Stomach (tissue), 9 donors: Measurements from ENCODE around the gene SLC1A5. TPM values are rescaled to one million over a fixed set of nuclear protein-coding genes. Genes with fewer than 3 reads are reported as not detected.

Experiments
- DNase-seq, 2 donors: peaks; one replicate each; pipeline versions ENCODE4 v3.0.0 to v3.0.0-alpha.2; 2013 to 2019
- H3K27ac ChIP-seq, 5 donors: fragments of 200-600 bp in 4 of 5; sonication (generic) in 4 of 5; one replicate each; pipeline ENCODE4 v1.5.1; 2013 to 2019; ENCODE audit warnings: mild to moderate bottlenecking in 1 of 5, moderate library complexity in 1 of 5
- H3K27me3 ChIP-seq, 3 donors: fragments of 200-600 bp; sonication (generic); one replicate each; pipeline ENCODE4 v1.5.1; 2017 to 2019; ENCODE audit warnings: mixed run types in 1 of 3
- H3K36me3 ChIP-seq, 4 donors: fragments of 200-600 bp; sonication (generic); 1 replicate in 3 of 4; 2 replicates in 1 of 4; pipeline ENCODE4 v1.5.1; 2016 to 2019
- H3K4me1 ChIP-seq, 4 donors: fragments of 200-600 bp; sonication (generic); one replicate each; pipeline ENCODE4 v1.5.1; 2016 to 2019
- H3K4me3 ChIP-seq, 4 donors: fragments of 200-600 bp; sonication (generic) in 3 of 4; one replicate each; pipeline ENCODE4 v1.5.1; 2016 to 2019; ENCODE audit warnings: mild to moderate bottlenecking in 1 of 4
- H3K9me3 ChIP-seq, 4 donors: fragments of 200-600 bp; sonication (generic); one replicate each; pipeline ENCODE4 v1.5.1; 2016 to 2019
- CTCF ChIP-seq, 7 experiments: fragments of 450-650 bp in 4 of 7; fragments of 200-600 bp in 3 of 7; sonication (generic) in 3 of 7; IDR thresholded peaks; one replicate each; pipeline ENCODE4 v1.5.1; 2016 to 2019; ENCODE audit warnings: antibody characterized with exemption in 7 of 7, control low read depth in 2 of 7, mild to moderate bottlenecking in 1 of 7
- EP300 ChIP-seq: sonication (generic); formaldehyde crosslinking; IDR thresholded peaks from one replicate; pipeline ENCODE4 v1.6.1; 2017; ENCODE audit warnings: antibody characterized with exemption
- POLR2A ChIP-seq, 4 donors: fragments of 450-650 bp; IDR thresholded peaks; one replicate each; pipeline ENCODE4 v1.6.1; 2016; ENCODE audit warnings: antibody characterized with exemption in 4 of 4, control low read depth in 2 of 4, mild to moderate bottlenecking in 1 of 4, moderate library complexity in 1 of 4
- POLR2AphosphoS5 ChIP-seq, 3 donors: sonication (generic); formaldehyde crosslinking; IDR thresholded peaks; one replicate each; pipeline ENCODE4 v1.6.1; 2016; ENCODE audit warnings: antibody characterized with exemption in 3 of 3
- WGBS, 5 donors: extraction: QIAGEN DNeasy Blood & Tissue Kit in 3 of 5; methylation state at CpG; one replicate each; pipeline versions ENCODE4 v1.1.5 to v1.1.7; 2013 to 2018; 5-methylcytosine and 5-hydroxymethylcytosine counted together
- intact Hi-C: fragments of 100-400 bp; cut with DNase I; formaldehyde crosslinking; loops from one replicate; pipeline ENCODE4 v1.15.1; 2023; ENCODE audit warnings: low total_unique reads
- polyA plus RNA-seq, 3 donors: library from polyadenylated mRNA; stranded (reverse); fragments of 200-250 nt; gene quantifications; one replicate each; pipeline ENCODE4 v1.2.3, GENCODE V29; 2013
- total RNA-seq, 5 donors: library from RNA; depleted of rRNA; stranded (reverse); fragments of >200 nt; gene quantifications; one replicate each; pipeline versions ENCODE4 v1.1.0 to v1.2.3, GENCODE V29; 2014 to 2016
- donor health status: healthy with polysubstance abuse.
- donor health status: Bipolar disorder and iron deficiency.
- donor health status: healthy.

Gene SLC1A5
- total and polyA plus RNA-seq, 8 donors: 18.7 to 106 (median 31.4) TPM

GRCh38 chr19:46730187-46730586 lies 58.2 kb downstream of the SLC1A5 start:
- 90 to 95% (median 92%) methylated on average over 8 to 9 of the region's 9 CpGs for WGBS, 5 donors

GRCh38 chr19:46729696-46730095 lies 58.7 kb downstream of the SLC1A5 start:
- intact Hi-C loops: no loop called here
- H3K36me3 ChIP-seq: peaks cover 91 to 100% (median 99%) of the 10 kb centered on the region in 4 donors
- H3K27ac ChIP-seq: no peak overlapping the region
- WGBS, 5 donors: 80 to 89% (median 87%) methylated on average over 5 to 7 of the region's 7 CpGs
- TF ChIP-seq CTCF (IDR thresholded peaks at IDR 0.05) (no peak), EP300 (no peak), POLR2AphosphoS5 (IDR thresholded peaks at IDR 0.05) (no peak), POLR2A (IDR thresholded peaks at IDR 0.05) (no peak)
- no peak for DNase-seq
- no peaks in the 10 kb centered on the region for H3K27me3 ChIP-seq
- H3K9me3 ChIP-seq: no peaks in the 10 kb centered on the region
- no peak overlapping the region for H3K4me3 ChIP-seq
- H3K4me1 ChIP-seq: peaks cover 0 to 58% (median 24%) of the 10 kb centered on the region in 4 donors

More at GRCh38 chr19:46730187-46730586, 58.2 kb downstream of the SLC1A5 start:
- Histone ChIP-seq H3K36me3 (peaks cover 86 to 100% (median 99%) of the 10 kb centered on the region in 4 donors), H3K9me3 (no peaks in the 10 kb centered on the region), H3K27me3 (no peaks in the 10 kb centered on the region), H3K4me3 (no peak overlapping the region), H3K4me1 (peaks cover 0 to 62% (median 24%) of the 10 kb centered on the region in 4 donors), H3K27ac (no peak overlapping the region)
- no peak for DNase-seq
- intact Hi-C loops: no loop called here
- TF ChIP-seq POLR2A (IDR thresholded peaks at IDR 0.05) (no peak), EP300 (no peak), POLR2AphosphoS5 (IDR thresholded peaks at IDR 0.05) (no peak), CTCF (IDR thresholded peaks at IDR 0.05) (no peak)

GRCh38 chr19:46728693-46729339 lies 59.6 kb downstream of the SLC1A5 start:
- TF ChIP-seq POLR2A (IDR thresholded peaks at IDR 0.05): no peak
- peak in 5 of 7 experiments; percentile 65 to 95 (median 89) for TF ChIP-seq CTCF (IDR thresholded peaks at IDR 0.05)
- H3K36me3 ChIP-seq: peaks cover 92 to 100% (median 100%) of the 10 kb centered on the region in 4 donors
- no peaks in the 10 kb centered on the region for H3K9me3 ChIP-seq
- H3K27ac ChIP-seq: peak overlapping the region in 3 of 5 donors; percentile 32 to 37 (median 35)
- DNase-seq: peak; percentile 82 to 90
- intact Hi-C loops: no loop called here
- 38 to 73% (median 42%) methylated on average over 10 to 20 of the region's 20 CpGs for WGBS, 5 donors
- no peak overlapping the region for H3K4me3 ChIP-seq
- H3K27me3 ChIP-seq: no peaks in the 10 kb centered on the region
- H3K4me1 ChIP-seq: peaks cover 0 to 53% (median 24%) of the 10 kb centered on the region in 4 donors

- H3K4me3 ChIP-seq: no peak overlapping the region
- H3K27me3 ChIP-seq: no peaks in the 10 kb centered on the region
- TF ChIP-seq CTCF (IDR thresholded peaks at IDR 0.05) (no peak), EP300 (no peak), POLR2A (IDR thresholded peaks at IDR 0.05) (no peak)
- intact Hi-C loops: no loop called here
- DNase-seq: peak in 1 of 2 donors; percentile 64
- H3K9me3 ChIP-seq: no peaks in the 10 kb centered on the region
- WGBS, 5 donors: 66 to 91% (median 81%) methylated on average over 10 to 14 of the region's 14 CpGs
- peak overlapping the region in 3 of 5 donors; percentile 32 to 37 (median 35) for H3K27ac ChIP-seq
- peaks cover 92 to 100% (median 100%) of the 10 kb centered on the region in 4 donors for H3K36me3 ChIP-seq
- H3K4me1 ChIP-seq: peaks cover 0 to 51% (median 24%) of the 10 kb centered on the region in 4 donors
These were observed 60.2 kb downstream of the SLC1A5 start for GRCh38 chr19:46728208-46728607.
